ENCODE measurements around the gene LDLRAD4.

GRCh38 chr18:13332874-13333273, 114.3 kb downstream of the LDLRAD4 start:
- no peak for TF ChIP-seq SP1 (IDR thresholded peaks at IDR 0.05)
- TF ChIP-seq BHLHE40 (IDR thresholded peaks at IDR 0.05; ENCODE audit: borderline replicate concordance): no peak
- TF ChIP-seq TARDBP (IDR thresholded peaks at IDR 0.05): no peak
- no peak for TF ChIP-seq ELF4 (IDR thresholded peaks at IDR 0.05)
- no peak for TF ChIP-seq ZNF384 (IDR thresholded peaks at IDR 0.05)
- no peak for TF ChIP-seq LEF1 (IDR thresholded peaks at IDR 0.05; ENCODE audit: borderline replicate concordance)
- TF ChIP-seq L3MBTL2 (conservative IDR thresholded peaks at IDR 0.05): no peak
- no peak for TF ChIP-seq FOXK2 (IDR thresholded peaks at IDR 0.05)
- TF ChIP-seq FOXA1 (IDR thresholded peaks at IDR 0.05): no peak
- no peak for TF ChIP-seq SUZ12 (IDR thresholded peaks at IDR 0.05)
- no peak for TF ChIP-seq ARNT (IDR thresholded peaks at IDR 0.05)
- TF ChIP-seq FOXM1 (IDR thresholded peaks at IDR 0.05; ENCODE audit: borderline replicate concordance): no peak

Data from HEK293T (cell line).